Esophagus muscularis mucosa (tissue), 4 donors: ENCODE measurements around the gene AFF4.
"Not testable (repeated sequence)": the region's sequence is repeated elsewhere in the genome, so short reads cannot be mapped to it uniquely, and the experiment has no call there.

Experiments
- CTCF ChIP-seq, 3 experiments: fragments of 200-600 bp in 2 of 3; fragments of 450-650 bp in 1 of 3; sonication (generic) in 2 of 3; IDR thresholded peaks; one replicate each; pipeline ENCODE4 v1.5.1; 2017 to 2019; ENCODE audit warnings: antibody characterized with exemption in 3 of 3, mild to moderate bottlenecking in 2 of 3, moderate library complexity in 1 of 3
- EP300 ChIP-seq: sonication (generic); formaldehyde crosslinking; IDR thresholded peaks from one replicate; pipeline ENCODE4 v1.6.1; 2017; ENCODE audit warnings: antibody characterized with exemption
- POLR2A ChIP-seq: fragments of 450-650 bp; IDR thresholded peaks from one replicate; pipeline ENCODE4 v1.6.1; 2017; ENCODE audit warnings: antibody characterized with exemption, moderate library complexity, mild to moderate bottlenecking, low read depth
- POLR2AphosphoS5 ChIP-seq, 2 donors: sonication (generic); formaldehyde crosslinking; IDR thresholded peaks; one replicate each; pipeline ENCODE4 v1.6.1; 2017; ENCODE audit warnings: antibody characterized with exemption in 2 of 2

GRCh38 chr5:133008455-133008854 lies 45.0 kb upstream of the AFF4 start:
- not testable (repeated sequence) for TF ChIP-seq CTCF (IDR thresholded peaks at IDR 0.05); POLR2A; POLR2AphosphoS5 (IDR thresholded peaks at IDR 0.05); EP300
